Testis (tissue), 2 donors: ENCODE data around the gene C21orf58.

Experiments
- CTCF ChIP-seq, 3 experiments: fragments of 450-650 bp in 2 of 3; fragments of 200-600 bp in 1 of 3; sonication (generic) in 1 of 3; IDR thresholded peaks; one replicate each; pipeline ENCODE4 v1.5.1; 2016 to 2019; ENCODE audit warnings: antibody characterized with exemption in 3 of 3, mild to moderate bottlenecking in 2 of 3, moderate library complexity in 1 of 3
- POLR2A ChIP-seq: fragments of 450-650 bp; IDR thresholded peaks from one replicate; pipeline ENCODE4 v1.6.1; 2017; ENCODE audit warnings: antibody characterized with exemption, mild to moderate bottlenecking, moderate library complexity

- no peak for TF ChIP-seq CTCF (IDR thresholded peaks at IDR 0.05)
- TF ChIP-seq POLR2A = no peak
These were observed 28.5 kb upstream of the C21orf58 start for GRCh38 chr21:46352164-46352515.
